Choroid plexus epithelial cell (primary cell): ENCODE results near the gene BMAL2.
A peak's percentile ranks its signal among the peaks of the same experiment; 100 is the strongest.

Experiments used
- DNase-seq: peaks from one replicate; pipeline ENCODE4 v3.0.0-alpha.2; 2010; ENCODE audit warnings: low read depth
- H3K4me3 ChIP-seq: 2 replicates; pipeline ENCODE4 v1.5.1; 2011; ENCODE audit warnings: low read depth, mild to moderate bottlenecking, control low read depth, low read length, moderate library complexity
- CTCF ChIP-seq: conservative IDR thresholded peaks from 2 replicates; pipeline ENCODE4 v1.5.1; 2011; ENCODE audit warnings: low read depth, mild to moderate bottlenecking, control low read depth, inconsistent platforms, low read length, moderate library complexity

The BMAL2 gene

GRCh38 chr12:27319409-27319808 is 13.2 kb upstream of the BMAL2 start:
- peak; percentile 46 for DNase-seq
- no peak overlapping the region for H3K4me3 ChIP-seq
- no peak for TF ChIP-seq CTCF

GRCh38 chr12:27319848-27320247 is 12.8 kb upstream of the BMAL2 start:
- DNase-seq: peak; percentile 20
- no peak for TF ChIP-seq CTCF
- no peak overlapping the region for H3K4me3 ChIP-seq

DNA sequence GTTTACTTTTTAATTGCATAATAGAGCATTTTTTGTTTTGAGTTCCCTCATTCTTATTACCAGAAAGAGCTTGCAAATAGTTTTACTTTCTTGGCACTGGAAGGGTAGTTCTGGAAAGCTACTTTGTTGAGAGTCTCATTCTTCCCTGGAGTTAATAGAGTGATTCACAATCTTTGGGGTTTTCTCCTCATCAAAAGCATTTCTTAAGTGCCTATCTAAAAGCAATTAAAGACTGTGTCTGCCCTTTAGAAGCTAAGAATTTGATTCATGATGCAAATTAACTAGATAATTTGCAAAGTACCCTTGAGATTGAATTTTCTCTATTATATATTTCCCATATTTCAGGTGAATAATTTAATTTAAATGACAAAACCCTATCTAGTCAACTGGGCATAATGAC is 8.1 kb upstream of the BMAL2 start:
- DNase-seq: no peak
- H3K4me3 ChIP-seq: no peak overlapping the region
- TF ChIP-seq CTCF: no peak

DNA sequence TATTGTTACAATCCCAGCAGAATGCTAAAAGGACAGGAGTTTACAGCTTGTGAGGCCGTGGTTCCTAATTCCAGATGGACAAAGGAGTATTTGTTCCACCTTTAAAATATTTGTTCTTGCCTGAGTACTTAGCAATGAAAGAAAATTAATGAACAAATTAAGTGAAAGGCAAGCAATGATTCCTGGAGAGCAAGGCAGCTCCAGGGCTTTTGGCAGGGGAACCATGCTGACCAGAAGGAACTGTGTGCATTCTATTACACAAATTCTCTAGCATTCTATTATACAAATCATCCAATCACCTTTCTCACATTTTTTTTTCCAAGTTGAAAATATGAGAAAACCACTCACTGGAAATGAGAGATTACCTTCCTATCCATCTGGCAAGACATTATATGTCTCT is 1.8 kb upstream of the BMAL2 start:
- DNase-seq: peak; percentile 27
- H3K4me3 ChIP-seq: no peak overlapping the region
- TF ChIP-seq CTCF: no peak

DNA sequence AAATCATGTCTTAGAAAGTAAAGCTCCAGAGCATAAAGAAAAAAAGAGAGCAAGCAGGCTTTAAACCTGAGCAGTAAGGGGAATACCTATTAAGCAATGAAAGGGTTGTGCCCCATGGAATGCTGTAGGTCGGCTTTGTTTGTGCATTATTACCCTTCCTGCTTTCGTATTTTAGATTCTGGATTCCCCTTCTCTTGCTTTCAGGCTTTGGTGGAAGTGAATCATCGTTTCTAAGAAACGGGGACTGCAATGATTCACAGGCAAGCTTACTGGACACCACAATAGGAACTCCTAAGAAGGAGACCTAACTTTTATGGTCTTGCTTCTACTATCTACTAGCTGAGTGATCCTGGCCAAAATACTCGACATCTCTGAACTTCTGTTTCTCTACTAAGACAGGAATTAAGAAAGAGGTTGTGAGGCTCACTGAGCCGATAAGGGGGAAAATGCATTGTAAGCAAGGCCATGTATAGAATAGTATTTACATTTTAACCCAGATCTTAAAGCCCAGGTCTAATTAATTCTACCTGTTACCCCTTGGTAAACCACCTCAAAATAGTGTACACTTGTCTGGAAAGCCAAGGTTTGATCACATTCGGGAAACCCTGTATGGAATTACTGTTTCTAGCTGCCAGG is 1.2 kb upstream of the BMAL2 start:
- peak; percentile 96 for DNase-seq
- TF ChIP-seq CTCF: no peak
- H3K4me3 ChIP-seq: no peak overlapping the region

DNA sequence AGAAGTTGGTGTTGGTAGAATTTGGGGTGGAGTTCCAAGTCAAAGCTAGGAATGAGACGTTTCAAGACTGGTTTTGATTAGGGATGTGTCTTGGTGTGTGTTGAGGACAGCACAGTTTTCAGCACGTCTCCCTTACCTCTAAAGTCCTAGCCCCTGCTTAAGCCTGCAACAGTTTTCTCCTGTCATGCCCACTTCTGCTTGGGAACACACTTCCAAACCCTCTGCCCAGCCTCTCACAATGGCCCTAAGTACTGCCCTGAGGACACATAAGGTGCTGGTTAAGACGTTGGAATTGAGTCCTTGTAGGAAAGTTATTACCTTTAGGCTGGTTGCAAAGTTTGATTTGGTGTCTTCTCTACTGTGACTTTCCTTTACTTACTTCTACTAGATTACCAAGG is 710 bp upstream of the BMAL2 start:
- H3K4me3 ChIP-seq: no peak overlapping the region
- TF ChIP-seq CTCF: no peak
- peak; percentile 4 for DNase-seq

- H3K4me3 ChIP-seq: peak overlapping the region; percentile 66
- peak; percentile 4 for DNase-seq
- TF ChIP-seq CTCF: no peak
These were observed 276 bp upstream of the BMAL2 start for GRCh38 chr12:27332407-27332713.
